H1 (cell line): Measurements from ENCODE around the gene LCE7A. TPM values are rescaled to one million over a fixed set of nuclear protein-coding genes. Genes with fewer than 3 reads are reported as not detected.

Experiments used
- CTCF ChIA-PET: fragments of 300-600 bp; sonication (Branson Sonifier 250); formaldehyde crosslinking; loops from one replicate; lab custom pipeline; 2021; ENCODE audit not compliant: partially characterized antibody; lab: Charles Lee
- POLR2A ChIA-PET: fragments of 300-600 bp; sonication (Branson Sonifier 250); formaldehyde crosslinking; loops from one replicate; lab custom pipeline; 2021; ENCODE audit warnings: inconsistent platforms; ENCODE audit not compliant: partially characterized antibody; lab: Charles Lee
- DNase-seq, 2 experiments: peaks; one replicate each; pipeline versions ENCODE4 v3.0.0 to v3.0.0-alpha.2; 2010 to 2022; ENCODE audit warnings: low spot score in 2 of 2, low read depth in 1 of 2, mixed read lengths in 1 of 2
- FAIRE-seq: peaks from 2 replicates; lab custom pipeline; 2011; peaks lifted over from hg19 to GRCh38; lab: Jason Lieb, UNC
- H2AFZ ChIP-seq: 2 replicates; pipeline ENCODE4 v1.8.1; 2012; ENCODE audit warnings: low read length, inconsistent platforms
- H2AK5ac ChIP-seq: 2 replicates; pipeline ENCODE4 v1.6.1; 2013; ENCODE audit warnings: low read depth, low read length
- H2BK120ac ChIP-seq: replicated peaks from 2 replicates; pipeline ENCODE3; 2013; ENCODE audit warnings: low read depth, low read length, inconsistent platforms
- H2BK12ac ChIP-seq: 2 replicates; pipeline ENCODE4 v1.6.1; 2013; ENCODE audit warnings: low read depth, low read length
- H2BK15ac ChIP-seq: 2 replicates; pipeline ENCODE4 v1.6.1; 2013; ENCODE audit warnings: low read length
- H2BK20ac ChIP-seq: 2 replicates; pipeline ENCODE4 v1.6.1; 2013; ENCODE audit warnings: low read length
- H2BK5ac ChIP-seq: 2 replicates; pipeline ENCODE4 v1.6.1; 2013; ENCODE audit warnings: low read depth, low read length
- H3K14ac ChIP-seq: 2 replicates; pipeline ENCODE4 v1.6.1; 2013; ENCODE audit warnings: inconsistent platforms; ENCODE audit not compliant: insufficient read length
- H3K18ac ChIP-seq: 2 replicates; pipeline ENCODE4 v1.6.1; 2013; ENCODE audit warnings: low read length; ENCODE audit errors: extremely low read depth
- H3K23ac ChIP-seq: 2 replicates; pipeline ENCODE4 v1.6.1; 2013; ENCODE audit warnings: inconsistent platforms; ENCODE audit not compliant: insufficient read length
- H3K23me2 ChIP-seq: 2 replicates; pipeline ENCODE4 v1.6.1; 2013; ENCODE audit warnings: low read depth, low read length
- H3K27ac ChIP-seq: 2 replicates; pipeline ENCODE4 v1.6.1; 2011; ENCODE audit warnings: low read depth, low read length, inconsistent platforms
- H3K27me3 ChIP-seq, 4 experiments: replicated peaks in 1 of 4; 1 replicate in 1 of 4; 2 replicates in 3 of 4; pipeline versions ENCODE4 v1.6.1 to v1.8.1; 2011 to 2013; ENCODE audit warnings: low read length in 3 of 4, mild to moderate bottlenecking in 3 of 4, inconsistent platforms in 2 of 4, mixed read lengths in 2 of 4, moderate library complexity in 1 of 4; ENCODE audit not compliant: control insufficient read depth in 3 of 4, insufficient read depth in 3 of 4; ENCODE audit errors: extremely low read depth in 1 of 4
- H3K36me3 ChIP-seq, 4 experiments: 2 replicates each; pipeline versions ENCODE4 v1.6.1 to v1.8.1; 2011 to 2013; ENCODE audit warnings: mild to moderate bottlenecking in 4 of 4, low read length in 3 of 4, moderate library complexity in 2 of 4, control low read depth in 1 of 4, inconsistent platforms in 1 of 4; ENCODE audit not compliant: insufficient read depth in 4 of 4, control insufficient read depth in 2 of 4
- H3K4ac ChIP-seq: replicated peaks from 2 replicates; pipeline ENCODE3; 2013; ENCODE audit warnings: low read length, low read depth, mixed read lengths, inconsistent platforms; ENCODE audit not compliant: insufficient read length
- H3K4me1 ChIP-seq, 4 experiments: replicated peaks in 1 of 4; 1 replicate in 1 of 4; 2 replicates in 3 of 4; pipeline versions ENCODE4 v1.6.1 to v1.8.1; 2011 to 2013; ENCODE audit warnings: low read length in 3 of 4, inconsistent platforms in 2 of 4, mixed read lengths in 1 of 4; ENCODE audit not compliant: insufficient read depth in 4 of 4, control insufficient read depth in 3 of 4
- H3K4me2 ChIP-seq, 2 experiments: 2 replicates each; pipeline versions ENCODE4 v1.6.1 to v1.8.1; 2011 to 2013; ENCODE audit warnings: low read depth in 2 of 2, low read length in 2 of 2, control low read depth in 1 of 2, inconsistent platforms in 1 of 2, mild to moderate bottlenecking in 1 of 2; ENCODE audit not compliant: insufficient read depth in 1 of 2
- H3K4me3 ChIP-seq, 4 experiments: fragments of 200-600, 300-600 bp in 1 of 4; sonication (generic), shearing (Covaris generic), sonication (Bioruptor Twin) in 1 of 4; 2 replicates each; pipeline versions ENCODE4 v1.5.1 to v1.8.1; 2011 to 2016; ENCODE audit warnings: low read length in 4 of 4, low read depth in 3 of 4, control low read depth in 2 of 4, inconsistent platforms in 2 of 4, mild to moderate bottlenecking in 2 of 4, mixed read lengths in 1 of 4, moderate library complexity in 1 of 4; ENCODE audit not compliant: insufficient read depth in 2 of 4; ENCODE audit errors: extremely low read depth in 1 of 4
- H3K56ac ChIP-seq: replicated peaks from 2 replicates; pipeline ENCODE3; 2013; ENCODE audit warnings: low read depth, mild to moderate bottlenecking, mixed read lengths, low read length, inconsistent platforms; ENCODE audit not compliant: insufficient read length
- H3K79me1 ChIP-seq: 2 replicates; pipeline ENCODE4 v1.6.1; 2013; ENCODE audit warnings: low read depth, low read length, control low read depth
- H3K79me2 ChIP-seq, 2 experiments: 2 replicates each; pipeline versions ENCODE4 v1.6.1 to v1.8.1; 2012 to 2013; ENCODE audit warnings: low read length in 2 of 2, mild to moderate bottlenecking in 2 of 2, inconsistent platforms in 1 of 2; ENCODE audit not compliant: insufficient read depth in 2 of 2, control insufficient read depth in 1 of 2
- H3K9ac ChIP-seq, 4 experiments: replicated peaks in 1 of 4; 1 replicate in 1 of 4; 2 replicates in 3 of 4; pipeline versions ENCODE4 v1.6.1 to v1.8.1; 2011 to 2013; ENCODE audit warnings: low read depth in 3 of 4, low read length in 3 of 4, control low read depth in 2 of 4, mild to moderate bottlenecking in 2 of 4, moderate library complexity in 2 of 4, inconsistent platforms in 1 of 4; ENCODE audit errors: extremely low read depth in 1 of 4
- H3K9me3 ChIP-seq, 2 experiments: 2 replicates each; pipeline versions ENCODE4 v1.6.1 to v1.8.1; 2012 to 2013; ENCODE audit warnings: mild to moderate bottlenecking in 2 of 2, moderate library complexity in 2 of 2, control low read depth in 1 of 2, inconsistent platforms in 1 of 2, low read depth in 1 of 2, low read length in 1 of 2, mixed read lengths in 1 of 2; ENCODE audit not compliant: insufficient read depth in 2 of 2
- H4K20me1 ChIP-seq, 2 experiments: replicated peaks in 1 of 2; 2 replicates each; pipeline versions ENCODE3 to v1.8.1; 2011 to 2013; ENCODE audit warnings: inconsistent platforms in 2 of 2, low read length in 2 of 2, mild to moderate bottlenecking in 1 of 2; ENCODE audit not compliant: insufficient read depth in 2 of 2, control insufficient read depth in 1 of 2
- H4K5ac ChIP-seq: 2 replicates; pipeline ENCODE4 v1.6.1; 2013; ENCODE audit warnings: low read length, low read depth, mixed read lengths, inconsistent platforms; ENCODE audit not compliant: insufficient read length
- H4K8ac ChIP-seq: 2 replicates; pipeline ENCODE4 v1.8.0; 2013; ENCODE audit warnings: mild to moderate bottlenecking, moderate library complexity, low read length, inconsistent platforms; ENCODE audit not compliant: insufficient read depth; ENCODE audit errors: extremely low read depth
- H4K91ac ChIP-seq: replicated peaks from 2 replicates; pipeline ENCODE3; 2013; ENCODE audit warnings: low read length, mixed read lengths, inconsistent platforms; ENCODE audit not compliant: insufficient read length
- ASH2L ChIP-seq: fragments of 200-600, 300-600 bp; sonication (generic); IDR thresholded peaks from one replicate; pipeline ENCODE4 v1.7.1; 2017; ENCODE audit warnings: low read length
- ATF2 ChIP-seq: IDR thresholded peaks from 2 replicates; pipeline ENCODE4 v1.6.1; 2012; ENCODE audit warnings: low read length, inconsistent platforms
- GABPA ChIP-seq: IDR thresholded peaks from 2 replicates; pipeline ENCODE4 v1.6.1; 2011; ENCODE audit warnings: mild to moderate bottlenecking, low read length, moderate library complexity, borderline replicate concordance; ENCODE audit not compliant: insufficient read depth
- GTF2F1 ChIP-seq: IDR thresholded peaks from 2 replicates; pipeline ENCODE4 v1.6.1; 2012; ENCODE audit warnings: low read depth, low read length, improper control_type of control experiment, borderline replicate concordance
- HDAC2 ChIP-seq, 2 experiments: fragments of 300-600 bp in 1 of 2; sonication (generic) in 1 of 2; IDR thresholded peaks; 2 replicates each; pipeline ENCODE4 v1.6.1; 2011 to 2012; ENCODE audit warnings: low read depth in 2 of 2, low read length in 2 of 2, mild to moderate bottlenecking in 2 of 2, moderate library complexity in 2 of 2, borderline replicate concordance in 1 of 2, inconsistent platforms in 1 of 2
- JUN ChIP-seq: IDR thresholded peaks from 2 replicates; pipeline ENCODE4 v1.6.1; 2011; ENCODE audit warnings: low read depth, mild to moderate bottlenecking, improper control_type of control experiment, low read length
- JUND ChIP-seq: IDR thresholded peaks from 2 replicates; pipeline ENCODE4 v1.6.1; 2011; ENCODE audit warnings: mild to moderate bottlenecking, improper control_type of control experiment, low read length
- POU5F1 ChIP-seq: IDR thresholded peaks from 2 replicates; pipeline ENCODE4 v1.6.1; 2011; ENCODE audit warnings: low read depth, mild to moderate bottlenecking, low read length, moderate library complexity
- RFX5 ChIP-seq: IDR thresholded peaks from 2 replicates; pipeline ENCODE4 v1.6.1; 2011; ENCODE audit warnings: low read depth, low read length, improper control_type of control experiment, borderline replicate concordance
- RXRA ChIP-seq: IDR thresholded peaks from 2 replicates; pipeline ENCODE4 v1.6.1; 2011; ENCODE audit warnings: low read depth, mild to moderate bottlenecking, low read length, moderate library complexity; ENCODE audit not compliant: insufficient read depth
- SRF ChIP-seq: IDR thresholded peaks from 2 replicates; pipeline ENCODE4 v1.6.1; 2011; ENCODE audit warnings: mild to moderate bottlenecking, low read depth, low read length, moderate library complexity
- TCF12 ChIP-seq: IDR thresholded peaks from 2 replicates; pipeline ENCODE4 v1.6.1; 2011; ENCODE audit warnings: low read depth, mild to moderate bottlenecking, low read length
- ZNF274 ChIP-seq: IDR thresholded peaks from 2 replicates; pipeline ENCODE4 v1.7.0; 2012; ENCODE audit warnings: low read length, borderline replicate concordance; ENCODE audit errors: extremely low read depth
- WGBS, 2 experiments: shearing (Covaris generic) in 1 of 2; methylation state at CpG; one replicate each; pipeline versions ENCODE4 v1.1.6 to v1.1.7; 2013 to 2015; ENCODE audit warnings: low lambda C conversion rate in 2 of 2, mixed read lengths in 2 of 2, inconsistent platforms in 1 of 2, low coverage in 1 of 2, missing lambda C conversion rate in 1 of 2; ENCODE audit not compliant: insufficient replicate concordance in 2 of 2, insufficient coverage in 1 of 2, insufficient read length in 1 of 2; ENCODE audit errors: extremely low coverage in 1 of 2, missing lambda C conversion rate in 1 of 2; 5-methylcytosine and 5-hydroxymethylcytosine counted together
- polyA plus RNA-seq, 7 experiments: library from polyadenylated mRNA; depleted of rRNA in 3 of 7; stranded (reverse) in 5 of 7; unstranded in 2 of 7; fragments of >200 nt in 5 of 7; fragments of 200-250 nt in 2 of 7; gene quantifications; 1 replicate in 5 of 7; 2 replicates in 1 of 7; 4 replicates in 1 of 7; pipeline versions ENCODE4 v1.2.1 to v1.2.3, GENCODE V29; 2011 to 2013; ENCODE audit warnings: missing spikeins in 2 of 7, mixed read lengths in 2 of 7
- total RNA-seq: library from RNA; stranded (reverse); fragmentation: NEBNext Ultra II Directional; extraction: Animal tissue kit (Norgen Biotek cat#: 25700); gene quantifications from 2 replicates; pipeline ENCODE4 v1.2.1, GENCODE V29; 2021

LCE7A gene
- total and polyA plus RNA-seq, 2 of the 8 experiments (the other 6 are each of a cell fraction or from before 2014, with no cell fraction given), result not detected

- H3K18ac ChIP-seq, result no peak overlapping the region
- no peak for FAIRE-seq
- no peak overlapping the region for H3K56ac ChIP-seq
- H2BK12ac ChIP-seq, result no peak overlapping the region
- no peak overlapping the region for H2BK120ac ChIP-seq
- POLR2A ChIA-PET, result no interaction called here
- no peak overlapping the region for H3K14ac ChIP-seq
- no peak overlapping the region for H3K4ac ChIP-seq
- H2AFZ ChIP-seq, result no peak overlapping the region
- H3K27me3 ChIP-seq, result no peaks in the 10 kb centered on the region
- H3K36me3 ChIP-seq, result peaks cover 0 to 3% (median 0%) of the 10 kb centered on the region in 4 experiments; a peak in 1 of 8 replicates
- H2BK5ac ChIP-seq, result no peak overlapping the region
- H2BK15ac ChIP-seq, result no peak overlapping the region
- 29% methylated on average over 2 of the region's 2 CpGs; no CpG with 5 or more reads in 1 of the 2 experiments for WGBS, 2 experiments
- H3K9ac ChIP-seq, result no peak overlapping the region
- H3K27ac ChIP-seq, result no peak overlapping the region
- H2BK20ac ChIP-seq, result no peak overlapping the region
- H3K4me3 ChIP-seq, result no peak overlapping the region
- H3K9me3 ChIP-seq, result peaks cover 73 to 85% of the 10 kb centered on the region in 2 experiments
- CTCF ChIA-PET, result interaction anchor here (1.1 kb wide), 1 partner anchor 14 kb away, joined by 3 read pairs; no protein-coding TSS in a partner anchor
- no peak overlapping the region for H3K4me2 ChIP-seq
- H4K5ac ChIP-seq, result no peak overlapping the region
- H4K20me1 ChIP-seq, result no peaks in the 10 kb centered on the region
- H3K79me2 ChIP-seq, result no peaks in the 10 kb centered on the region
- H2AK5ac ChIP-seq, result no peak overlapping the region
- no peak overlapping the region for H4K8ac ChIP-seq
- no peak overlapping the region for H3K23ac ChIP-seq
- DNase-seq, result no peak
- no peaks in the 10 kb centered on the region; the same call in 1 of the 2 replicates for H3K23me2 ChIP-seq
- no peaks in the 10 kb centered on the region for H3K79me1 ChIP-seq
- H3K4me1 ChIP-seq, result no peaks in the 10 kb centered on the region
- H4K91ac ChIP-seq, result no peak overlapping the region
- no peak for TF ChIP-seq SRF
- no peak for TF ChIP-seq ATF2
- TF ChIP-seq JUND, result no peak
- no peak for TF ChIP-seq TCF12
- no peak for TF ChIP-seq JUN
- no peak for TF ChIP-seq HDAC2 (IDR thresholded peaks at IDR 0.05; ENCODE audit: borderline replicate concordance in 1 of 2, low read depth in 2 of 2, low read length in 2 of 2)
- TF ChIP-seq RFX5, result no peak
- TF ChIP-seq ZNF274, result no peak
- TF ChIP-seq RXRA, result no peak
- TF ChIP-seq POU5F1, result no peak
- TF ChIP-seq GABPA, result no peak
- no peak for TF ChIP-seq ASH2L
- no peak for TF ChIP-seq GTF2F1
These were observed 4.1 kb upstream of the LCE7A start for GRCh38 chr1:152855661-152856060.
